NB4 (cell line): ENCODE measurements around the gene PPP1R1C.

Experiments used
- POLR2A ChIP-seq: IDR thresholded peaks from 2 replicates; pipeline ENCODE4 v1.6.1; 2011; ENCODE audit warnings: mild to moderate bottlenecking; ENCODE audit not compliant: insufficient read length; ENCODE audit errors: extremely low read depth
- TF ChIP-seq, protein P1 (sequence below): IDR thresholded peaks from one replicate; pipeline ENCODE4 v1.5.1; 2012; ENCODE audit warnings: low read depth, low read length

- TF ChIP-seq, protein P1, sequence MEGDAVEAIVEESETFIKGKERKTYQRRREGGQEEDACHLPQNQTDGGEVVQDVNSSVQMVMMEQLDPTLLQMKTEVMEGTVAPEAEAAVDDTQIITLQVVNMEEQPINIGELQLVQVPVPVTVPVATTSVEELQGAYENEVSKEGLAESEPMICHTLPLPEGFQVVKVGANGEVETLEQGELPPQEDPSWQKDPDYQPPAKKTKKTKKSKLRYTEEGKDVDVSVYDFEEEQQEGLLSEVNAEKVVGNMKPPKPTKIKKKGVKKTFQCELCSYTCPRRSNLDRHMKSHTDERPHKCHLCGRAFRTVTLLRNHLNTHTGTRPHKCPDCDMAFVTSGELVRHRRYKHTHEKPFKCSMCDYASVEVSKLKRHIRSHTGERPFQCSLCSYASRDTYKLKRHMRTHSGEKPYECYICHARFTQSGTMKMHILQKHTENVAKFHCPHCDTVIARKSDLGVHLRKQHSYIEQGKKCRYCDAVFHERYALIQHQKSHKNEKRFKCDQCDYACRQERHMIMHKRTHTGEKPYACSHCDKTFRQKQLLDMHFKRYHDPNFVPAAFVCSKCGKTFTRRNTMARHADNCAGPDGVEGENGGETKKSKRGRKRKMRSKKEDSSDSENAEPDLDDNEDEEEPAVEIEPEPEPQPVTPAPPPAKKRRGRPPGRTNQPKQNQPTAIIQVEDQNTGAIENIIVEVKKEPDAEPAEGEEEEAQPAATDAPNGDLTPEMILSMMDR = no peak
- no peak for TF ChIP-seq POLR2A
These were observed 7.1 kb downstream of the PPP1R1C start for GRCh38 chr2:181992776-181993175.
